Breast epithelium (tissue), 4 donors: ENCODE results near the gene PAM16. TPM values are rescaled to one million over a fixed set of nuclear protein-coding genes. Genes with fewer than 3 reads are reported as not detected.
A peak's percentile ranks its signal among the peaks of the same experiment; 100 is the strongest.

Experiments
- DNase-seq, 2 donors: peaks; one replicate each; pipeline ENCODE4 v3.0.0-alpha.2; 2019; ENCODE audit warnings: low spot score in 2 of 2
- H3K27ac ChIP-seq, 2 donors: fragments of 200-600 bp; sonication (generic) in 1 of 2; one replicate each; pipeline ENCODE4 v1.5.1; 2016 to 2019; ENCODE audit warnings: mild to moderate bottlenecking in 1 of 2
- H3K27me3 ChIP-seq, 2 donors: fragments of 200-600 bp; sonication (generic) in 1 of 2; one replicate each; pipeline versions ENCODE4 v1.5.1 to v1.6.0; 2017 to 2019; ENCODE audit warnings: control low read depth in 1 of 2, mild to moderate bottlenecking in 1 of 2
- H3K36me3 ChIP-seq: fragments of 200-600 bp; one replicate; pipeline ENCODE4 v1.5.1; 2019
- H3K4me1 ChIP-seq, 2 donors: fragments of 200-600 bp; sonication (generic); one replicate each; pipeline ENCODE4 v1.5.1; 2016 to 2019; ENCODE audit warnings: control low read depth in 1 of 2
- H3K4me3 ChIP-seq, 3 donors: fragments of 200-600 bp; sonication (generic); 1 replicate in 2 of 3; 2 replicates in 1 of 3; pipeline ENCODE4 v1.5.1; 2016 to 2019; ENCODE audit warnings: mild to moderate bottlenecking in 3 of 3, moderate library complexity in 2 of 3
- H3K9me3 ChIP-seq, 2 donors: fragments of 200-600 bp; sonication (generic) in 1 of 2; one replicate each; pipeline ENCODE4 v1.5.1; 2016 to 2019; ENCODE audit warnings: control low read depth in 1 of 2
- POLR2A ChIP-seq: fragments of 450-650 bp; IDR thresholded peaks from one replicate; pipeline ENCODE4 v1.6.1; 2016; ENCODE audit warnings: antibody characterized with exemption, mild to moderate bottlenecking, moderate library complexity
- POLR2AphosphoS5 ChIP-seq, 3 donors: sonication (generic); formaldehyde crosslinking; IDR thresholded peaks; one replicate each; pipeline ENCODE4 v1.6.1; 2017; ENCODE audit warnings: antibody characterized with exemption in 3 of 3
- intact Hi-C: fragments of 100-400 bp; cut with DNase I; formaldehyde crosslinking; loops from one replicate; pipeline ENCODE4 v1.15.1; 2023; ENCODE audit warnings: low total_unique reads
- total RNA-seq, 3 donors: library from RNA; depleted of rRNA; stranded (reverse); fragments of >200 nt; gene quantifications; one replicate each; pipeline ENCODE4 v1.1.0, GENCODE V29; 2016
- TF ChIP-seq, protein P1 (sequence below), 3 donors: fragments of 450-650 bp; IDR thresholded peaks; one replicate each; pipeline ENCODE4 v1.5.1; 2016 to 2017; ENCODE audit warnings: antibody characterized with exemption in 3 of 3, mild to moderate bottlenecking in 3 of 3, moderate library complexity in 3 of 3

PAM16 gene
- total RNA-seq, 3 donors from 2014 or later = 24.9 to 52.4 (median 49.9) TPM

DNA sequence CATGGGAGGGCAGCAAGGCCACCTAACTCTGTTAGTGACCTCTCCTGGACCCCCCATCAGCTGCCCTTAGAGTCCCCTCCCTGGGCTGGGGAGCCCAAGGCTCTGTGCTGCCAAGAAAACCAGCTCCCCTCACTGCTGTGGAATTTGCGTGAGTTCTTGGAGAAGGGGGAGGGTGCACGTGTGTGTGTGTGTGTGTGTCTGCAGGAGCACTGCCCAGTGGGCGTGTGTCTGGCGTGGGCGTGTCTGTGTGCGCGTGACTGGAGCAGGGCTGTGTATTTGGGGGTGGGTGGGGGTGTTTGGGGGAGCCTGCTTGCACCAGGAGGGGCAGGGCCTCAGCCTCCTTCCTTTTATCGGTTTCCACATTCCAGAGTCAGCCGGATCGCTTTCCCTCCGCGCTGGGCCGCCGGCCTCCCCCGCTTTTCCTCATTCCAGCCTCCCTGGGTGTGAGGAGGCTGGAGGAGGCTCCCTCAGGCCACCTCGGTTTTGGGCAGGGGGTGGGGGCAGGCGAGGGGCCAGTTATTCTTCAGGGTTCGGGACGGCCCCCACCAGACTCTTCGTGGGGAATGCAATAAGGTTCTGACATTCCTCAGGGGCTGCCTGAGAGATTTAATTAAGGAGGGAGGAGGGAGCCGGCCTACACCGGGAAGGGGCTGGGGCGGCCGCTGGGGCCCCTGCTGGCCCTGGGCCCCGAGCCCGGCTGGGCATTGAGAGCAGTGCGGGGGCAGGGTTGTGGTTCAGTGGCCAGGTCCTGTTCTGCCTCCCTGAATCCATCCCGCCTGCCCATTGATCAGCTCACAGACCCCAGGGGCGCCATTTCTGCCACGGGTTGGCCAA is 23.0 kb upstream of the PAM16 start:
- Histone ChIP-seq H3K9me3 (no peaks in the 10 kb centered on the region), H3K27me3 (no peaks in the 10 kb centered on the region), H3K27ac (peak overlapping the region; percentile 91 to 97), H3K4me1 (peaks cover 32 to 80% of the 10 kb centered on the region in 2 donors), H3K36me3 (no peaks in the 10 kb centered on the region), H3K4me3 (peak overlapping the region; percentile 78 to 83 (median 82))
- intact Hi-C loops = no loop called here
- peak in 1 of 2 donors; percentile 70 for DNase-seq
- TF ChIP-seq POLR2A (no peak), POLR2AphosphoS5 (IDR thresholded peaks at IDR 0.05) (peak; percentile 42 to 72 (median 60))

DNA sequence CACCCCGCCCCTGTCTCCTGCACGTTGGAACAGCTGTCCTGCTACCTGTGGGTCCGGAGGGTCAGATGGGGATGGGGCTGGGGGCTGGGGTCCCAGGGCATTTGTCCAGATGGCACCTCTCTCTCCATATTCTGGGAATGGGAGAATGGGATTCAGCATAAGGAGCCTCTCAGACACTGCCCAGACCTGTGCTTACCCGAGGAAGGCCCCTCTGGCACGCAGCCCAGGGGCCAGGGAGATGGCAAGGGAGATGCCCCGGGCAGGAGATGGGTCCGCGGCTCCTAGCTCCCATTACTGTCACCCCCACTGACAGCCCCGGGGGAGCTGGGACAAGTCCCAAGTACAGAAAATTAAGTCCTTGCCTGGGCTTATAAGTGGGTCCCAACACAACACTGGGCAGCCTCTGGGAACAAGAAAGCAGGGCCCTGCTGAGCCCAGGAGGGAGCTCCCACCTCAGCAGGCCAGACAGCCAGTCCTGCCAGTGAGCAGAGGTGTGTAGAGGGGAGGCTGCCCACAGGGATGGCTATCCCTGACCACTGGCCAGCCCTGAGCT is 22.3 kb upstream of the PAM16 start:
- peak overlapping the region; percentile 78 to 83 (median 82) for H3K4me3 ChIP-seq
- H3K27me3 ChIP-seq = no peaks in the 10 kb centered on the region
- H3K27ac ChIP-seq = peak overlapping the region; percentile 91 to 97
- H3K36me3 ChIP-seq = no peaks in the 10 kb centered on the region
- no peaks in the 10 kb centered on the region for H3K9me3 ChIP-seq
- intact Hi-C loops = no loop called here
- TF ChIP-seq POLR2AphosphoS5 (IDR thresholded peaks at IDR 0.05) = no peak
- TF ChIP-seq, protein P1, sequence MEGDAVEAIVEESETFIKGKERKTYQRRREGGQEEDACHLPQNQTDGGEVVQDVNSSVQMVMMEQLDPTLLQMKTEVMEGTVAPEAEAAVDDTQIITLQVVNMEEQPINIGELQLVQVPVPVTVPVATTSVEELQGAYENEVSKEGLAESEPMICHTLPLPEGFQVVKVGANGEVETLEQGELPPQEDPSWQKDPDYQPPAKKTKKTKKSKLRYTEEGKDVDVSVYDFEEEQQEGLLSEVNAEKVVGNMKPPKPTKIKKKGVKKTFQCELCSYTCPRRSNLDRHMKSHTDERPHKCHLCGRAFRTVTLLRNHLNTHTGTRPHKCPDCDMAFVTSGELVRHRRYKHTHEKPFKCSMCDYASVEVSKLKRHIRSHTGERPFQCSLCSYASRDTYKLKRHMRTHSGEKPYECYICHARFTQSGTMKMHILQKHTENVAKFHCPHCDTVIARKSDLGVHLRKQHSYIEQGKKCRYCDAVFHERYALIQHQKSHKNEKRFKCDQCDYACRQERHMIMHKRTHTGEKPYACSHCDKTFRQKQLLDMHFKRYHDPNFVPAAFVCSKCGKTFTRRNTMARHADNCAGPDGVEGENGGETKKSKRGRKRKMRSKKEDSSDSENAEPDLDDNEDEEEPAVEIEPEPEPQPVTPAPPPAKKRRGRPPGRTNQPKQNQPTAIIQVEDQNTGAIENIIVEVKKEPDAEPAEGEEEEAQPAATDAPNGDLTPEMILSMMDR (IDR thresholded peaks at IDR 0.05) = no peak
- no peak for TF ChIP-seq POLR2A
- peaks cover 29 to 75% of the 10 kb centered on the region in 2 donors for H3K4me1 ChIP-seq
- DNase-seq = no peak

DNA sequence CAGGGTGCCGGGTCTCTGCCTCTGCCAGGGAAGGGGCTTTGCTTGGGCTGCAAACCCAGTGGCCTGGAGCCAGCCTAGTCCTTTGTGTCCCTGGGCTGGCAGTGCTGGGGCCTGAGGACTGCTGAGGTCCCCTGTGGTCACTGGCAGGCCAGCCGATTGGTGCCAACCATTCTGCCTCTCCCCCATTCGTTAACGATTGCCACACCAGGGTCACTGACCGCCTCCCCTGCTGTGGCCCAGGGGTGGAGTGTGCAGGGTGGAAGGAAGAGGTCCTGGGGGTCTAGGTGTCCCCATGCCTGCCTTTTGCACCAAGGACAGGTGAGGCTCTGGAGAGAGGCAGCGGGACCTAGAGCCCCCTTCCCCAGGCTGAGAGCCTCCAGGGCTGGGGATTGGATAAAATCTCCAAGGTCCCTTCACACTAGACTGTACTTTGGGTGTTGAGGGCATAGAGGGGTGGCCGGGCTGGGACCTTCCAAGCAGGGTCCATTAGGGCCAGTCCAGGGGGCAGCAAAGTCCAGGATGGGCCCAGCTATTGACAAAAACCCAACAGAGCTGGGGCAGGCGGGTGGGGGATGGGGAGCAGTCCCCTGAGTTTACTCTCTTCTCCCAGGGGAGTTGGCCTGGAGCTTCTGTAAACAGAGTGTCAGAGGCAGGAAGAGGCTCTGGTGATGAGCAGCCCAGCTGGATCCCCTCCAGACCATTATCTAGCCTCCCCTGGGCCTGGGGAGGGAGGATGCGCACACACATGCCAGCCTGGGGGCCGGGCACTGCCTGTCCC is 21.6 kb upstream of the PAM16 start:
- Histone ChIP-seq H3K27me3 (no peaks in the 10 kb centered on the region), H3K27ac (peak overlapping the region; percentile 91 to 97), H3K36me3 (no peaks in the 10 kb centered on the region), H3K9me3 (no peaks in the 10 kb centered on the region), H3K4me1 (peaks cover 22 to 75% of the 10 kb centered on the region in 2 donors), H3K4me3 (peak overlapping the region; percentile 78 to 83 (median 82))
- no peak for TF ChIP-seq POLR2AphosphoS5 (IDR thresholded peaks at IDR 0.05)
- TF ChIP-seq, protein P1 (IDR thresholded peaks at IDR 0.05) = no peak
- DNase-seq = no peak
- intact Hi-C loops = no loop called here

DNA sequence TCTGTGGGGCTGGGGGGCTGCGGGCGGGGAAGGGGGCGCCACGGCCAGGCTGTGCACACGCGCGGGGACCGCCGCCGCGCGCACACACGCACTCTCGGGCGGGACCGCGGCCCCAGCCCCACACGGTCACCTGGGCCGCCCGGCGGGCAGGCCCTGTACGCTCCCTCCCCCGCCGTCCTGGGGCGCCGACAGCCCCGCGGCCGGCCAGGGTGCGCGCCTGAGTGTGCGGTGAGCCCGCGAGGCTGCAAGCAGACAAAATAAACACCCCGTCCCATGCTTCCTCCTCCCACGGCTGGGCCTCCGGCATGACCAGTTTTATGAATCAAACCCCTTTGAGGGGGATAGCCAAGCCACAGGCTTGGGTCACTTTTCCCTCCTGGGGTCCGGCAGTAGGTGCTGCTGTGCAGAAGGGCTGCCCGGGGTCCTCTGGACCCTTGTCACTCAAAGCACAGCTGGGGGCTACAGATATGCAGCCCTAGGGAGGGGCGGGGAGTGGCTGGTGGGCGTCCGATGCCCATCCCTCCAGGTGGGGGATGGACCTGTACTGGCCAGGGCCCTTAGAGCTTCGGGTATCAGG is 21.0 kb upstream of the PAM16 start:
- Histone ChIP-seq H3K4me1 (peaks cover 19 to 68% of the 10 kb centered on the region in 2 donors), H3K4me3 (peak overlapping the region; percentile 78 to 83 (median 82)), H3K27me3 (no peaks in the 10 kb centered on the region), H3K9me3 (no peaks in the 10 kb centered on the region), H3K36me3 (no peaks in the 10 kb centered on the region), H3K27ac (peak overlapping the region; percentile 91 to 97)
- intact Hi-C loops = no loop called here
- DNase-seq = no peak
- no peak for TF ChIP-seq POLR2A
- TF ChIP-seq, protein P1 (IDR thresholded peaks at IDR 0.05) = no peak
- no peak for TF ChIP-seq POLR2AphosphoS5 (IDR thresholded peaks at IDR 0.05)

DNA sequence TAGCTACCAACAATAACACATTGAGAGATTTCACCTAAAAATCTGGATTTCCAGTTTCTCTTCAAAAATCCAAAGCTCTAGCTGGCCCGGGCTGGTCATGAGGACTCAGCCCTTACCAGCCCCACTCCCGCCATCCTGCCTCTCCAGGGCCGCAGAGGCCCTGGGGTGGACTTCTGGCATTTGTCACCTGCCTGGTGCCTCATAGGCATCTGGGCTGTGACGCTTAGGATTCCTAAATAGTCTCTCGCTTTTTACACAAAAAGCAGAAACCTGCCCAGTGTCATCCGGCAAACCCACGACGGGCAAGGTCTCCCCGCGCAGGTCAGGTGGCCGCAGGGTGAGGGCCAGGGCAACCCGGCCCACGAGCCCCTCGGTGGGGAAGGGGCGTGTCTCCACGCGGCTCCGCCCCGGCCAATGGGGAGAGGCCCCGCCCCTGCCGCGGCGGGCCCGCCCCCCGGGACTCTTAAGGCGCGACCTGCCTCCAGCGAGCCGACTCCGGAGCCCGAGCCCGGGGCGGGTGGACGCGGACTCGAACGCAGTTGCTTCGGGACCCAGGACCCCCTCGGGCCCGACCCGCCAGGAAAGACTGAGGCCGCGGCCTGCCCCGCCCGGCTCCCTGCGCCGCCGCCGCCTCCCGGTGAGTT is 20.4 kb upstream of the PAM16 start, which contains the start of gene VASN:
Gene VASN, plus strand, starts transcription at position 492 of the 644 bp plus-strand sequence. CDS start 9,030 bp downstream, outside the sequence.
- peak; percentile 72 to 73 for DNase-seq
- no peaks in the 10 kb centered on the region for H3K27me3 ChIP-seq
- H3K9me3 ChIP-seq = no peaks in the 10 kb centered on the region
- H3K4me3 ChIP-seq = peak within 1 kb of the TSS; percentile 78 to 83 (median 82)
- intact Hi-C loops = no loop called here
- peak; percentile 90 to 94 (median 93) for TF ChIP-seq POLR2AphosphoS5 (IDR thresholded peaks at IDR 0.05)
- TF ChIP-seq, protein P1 (IDR thresholded peaks at IDR 0.05) = no peak
- TF ChIP-seq POLR2A = peak; percentile 88
- peak within 1 kb of the TSS; percentile 91 to 97 for H3K27ac ChIP-seq
- H3K36me3 ChIP-seq = no peaks in the 10 kb centered on the region
- H3K4me1 ChIP-seq = peaks cover 19 to 63% of the 10 kb centered on the region in 2 donors
